ENCODE results near the gene CHD9.

GRCh38 chr16:53323924-53324323 is 269.1 kb downstream of the CHD9 start:
- TF ChIP-seq CTCF (IDR thresholded peaks at IDR 0.05) (no peak), POLR2A (IDR thresholded peaks at IDR 0.05) (no peak)

All from thyroid gland (tissue), 4 donors.